NCI-H146 treated with DMSO at 0.1 percent for 48 hours (cell line): ENCODE measurements around the gene APBA2.

Experiments used
- DNase-seq: peaks from one replicate; lab custom pipeline; 2025; ENCODE audit not compliant: unreplicated experiment; lab: John Stamatoyannopoulos, UW

Gene APBA2

DNA sequence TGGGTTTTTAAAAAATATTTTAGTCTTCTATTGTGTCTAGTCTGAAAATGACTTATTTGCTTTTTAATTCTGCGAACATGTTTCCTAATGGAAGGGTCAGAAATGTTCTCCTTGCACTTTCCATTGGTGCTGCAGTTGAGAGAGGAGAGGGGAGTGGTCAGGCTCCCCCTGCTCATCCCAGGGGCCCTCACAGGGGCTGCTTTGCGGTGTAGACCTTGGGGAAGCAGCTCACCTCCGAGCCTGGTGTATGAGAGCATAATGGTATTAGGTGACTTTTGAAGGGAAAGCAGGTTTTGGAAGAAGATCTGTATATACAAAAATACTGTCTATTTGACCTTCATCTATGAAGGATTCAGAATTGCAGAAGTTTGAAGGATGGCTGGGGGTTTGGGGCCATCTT, 28.3 kb downstream of the APBA2 start:
- no peak for DNase-seq

DNA sequence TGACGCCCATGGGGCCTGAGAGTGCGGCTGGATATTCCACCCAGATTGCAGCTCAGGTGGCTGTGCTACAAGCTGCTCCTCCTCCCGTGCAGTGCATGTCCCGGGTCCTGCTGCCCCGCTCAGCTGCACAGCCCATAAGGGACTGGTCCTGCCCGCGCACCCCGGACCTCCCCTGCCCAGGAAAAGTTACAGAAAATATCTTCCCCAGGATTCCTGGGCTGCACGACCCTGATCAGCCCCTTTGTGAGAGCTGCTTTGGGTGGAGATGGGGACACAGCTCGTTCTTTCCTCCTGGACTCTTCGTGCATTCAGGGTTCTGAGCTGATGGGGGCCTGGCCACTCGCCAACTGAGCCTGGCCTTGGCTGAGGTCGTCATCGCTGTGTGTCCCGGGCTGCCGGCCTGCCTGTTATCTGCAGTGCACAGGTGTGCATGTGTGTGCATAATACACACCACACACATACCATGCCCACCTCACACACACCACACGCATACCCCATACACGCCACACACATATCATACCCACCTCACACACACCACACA, 28.8 kb downstream of the APBA2 start:
- DNase-seq: no peak

- DNase-seq: no peak
Observed at GRCh38 chr15:28915041-28915810, 29.5 kb downstream of the APBA2 start.

DNA sequence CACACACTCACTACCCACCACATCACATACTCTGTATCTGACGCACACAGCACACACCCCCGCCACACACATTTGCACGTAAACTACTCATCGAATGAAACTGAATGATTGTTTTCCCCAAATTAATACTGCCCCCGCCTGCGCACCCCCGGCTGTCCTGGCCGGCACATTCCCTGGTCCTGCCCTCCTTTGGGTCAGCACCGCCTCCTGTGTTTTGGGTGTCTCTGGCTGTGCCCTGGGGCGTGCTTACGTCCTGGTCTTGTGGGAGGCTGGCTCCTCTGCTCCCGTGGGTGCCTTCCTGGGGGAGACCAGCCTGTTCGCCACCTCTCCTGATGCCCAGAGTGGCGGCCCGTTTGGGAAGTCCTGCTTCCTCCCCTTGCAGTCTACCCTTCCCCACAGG, 30.2 kb downstream of the APBA2 start:
- DNase-seq: no peak

DNA sequence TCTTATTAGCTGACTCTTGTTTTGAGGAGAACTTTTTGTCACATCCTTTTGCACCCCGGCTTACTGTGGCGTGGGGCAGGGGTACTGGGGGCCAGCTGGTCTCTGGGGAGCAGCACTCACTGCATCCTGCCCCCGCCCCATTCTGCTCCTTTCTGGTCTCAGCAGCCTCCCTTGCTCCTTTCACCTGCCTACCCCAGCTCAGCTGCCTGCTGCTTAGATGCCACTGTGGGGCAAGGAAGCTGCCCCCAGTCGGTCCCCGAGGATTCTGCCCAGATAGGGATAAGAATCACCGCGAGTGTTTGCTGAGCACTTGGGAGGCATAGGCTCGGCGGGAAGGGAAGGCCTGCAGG, 32.0 kb downstream of the APBA2 start:
- no peak for DNase-seq

- no peak for DNase-seq
Observed at GRCh38 chr15:28918141-28918983, 32.6 kb downstream of the APBA2 start.

GRCh38 chr15:28919201-28919635, 33.4 kb downstream of the APBA2 start:
- no peak for DNase-seq

DNA sequence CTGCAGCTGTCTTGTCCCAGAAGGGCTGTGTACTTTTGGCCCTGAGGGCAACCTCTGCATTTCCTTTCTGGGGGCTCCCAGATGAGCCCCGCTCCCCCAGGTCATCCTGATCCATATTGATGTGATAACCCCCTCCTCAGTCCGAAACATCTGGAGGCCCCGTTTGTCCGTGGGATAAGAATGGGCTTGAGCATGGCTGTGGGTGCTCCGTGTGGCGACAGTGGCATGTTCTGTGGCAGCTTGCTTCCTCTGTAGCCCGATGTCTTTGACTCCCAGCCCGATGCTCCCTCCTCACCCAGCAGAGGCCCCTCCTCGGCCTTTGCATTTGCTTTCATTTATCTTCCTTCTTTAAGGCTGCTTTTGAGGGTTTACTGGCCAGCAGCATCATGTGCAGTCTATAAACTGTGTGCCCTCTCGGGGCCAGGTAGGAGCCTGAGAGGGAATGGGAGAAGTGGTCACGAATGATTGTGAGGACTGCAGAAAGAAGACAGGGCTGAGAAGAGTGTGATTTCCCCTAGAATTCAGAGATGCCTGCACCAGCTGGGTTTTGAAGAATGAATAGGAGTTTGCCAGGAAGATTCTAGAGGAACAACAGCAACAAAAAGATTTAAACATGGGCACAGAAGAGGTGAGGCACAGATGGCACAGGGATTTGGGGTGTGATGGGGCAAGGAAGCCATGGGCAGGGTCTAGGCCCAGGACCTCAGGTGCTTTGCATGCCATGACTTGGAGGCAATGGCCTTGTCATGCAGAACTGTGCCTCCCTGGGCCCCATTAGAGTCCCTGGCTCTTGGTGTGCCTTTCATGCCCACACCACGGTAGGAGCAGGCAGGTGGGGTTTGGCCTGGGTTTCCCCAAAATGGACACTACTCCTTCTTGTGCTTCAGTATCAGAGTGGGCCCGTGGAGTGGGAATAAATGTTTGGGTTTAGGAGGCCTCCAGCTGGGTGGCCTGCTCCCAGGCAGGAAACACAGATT, 34.2 kb downstream of the APBA2 start:
- DNase-seq: no peak

DNA sequence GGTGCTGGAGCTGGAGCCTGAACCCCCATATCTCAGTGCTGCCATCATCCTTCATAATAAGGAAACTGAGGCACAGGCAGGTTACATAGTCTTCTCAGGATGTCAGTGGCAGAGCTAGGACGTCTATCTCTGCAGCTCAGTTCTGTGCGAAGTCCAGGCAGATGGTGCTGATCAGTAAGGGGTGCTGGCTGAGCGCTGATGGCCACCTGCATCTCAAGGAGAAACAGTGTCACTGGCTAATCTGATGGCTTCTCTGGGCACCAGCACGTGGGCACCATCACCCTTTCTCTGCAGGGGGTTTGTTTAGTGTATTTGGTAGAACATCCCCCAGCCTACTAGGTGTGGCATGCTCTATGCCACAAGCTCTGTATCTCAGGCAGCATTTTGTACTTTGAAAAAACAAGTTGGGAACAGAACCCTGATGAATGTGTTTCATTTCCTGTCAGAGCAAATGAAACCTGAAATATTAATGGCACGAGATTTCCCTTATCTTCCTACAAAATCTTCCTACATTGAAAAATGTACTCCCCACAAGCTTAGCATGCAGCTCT, 35.1 kb downstream of the APBA2 start:
- no peak for DNase-seq

GRCh38 chr15:28921336-28921735, 35.6 kb downstream of the APBA2 start:
- DNase-seq: no peak

GRCh38 chr15:28921919-28922706, 36.3 kb downstream of the APBA2 start:
- DNase-seq: no peak

DNA sequence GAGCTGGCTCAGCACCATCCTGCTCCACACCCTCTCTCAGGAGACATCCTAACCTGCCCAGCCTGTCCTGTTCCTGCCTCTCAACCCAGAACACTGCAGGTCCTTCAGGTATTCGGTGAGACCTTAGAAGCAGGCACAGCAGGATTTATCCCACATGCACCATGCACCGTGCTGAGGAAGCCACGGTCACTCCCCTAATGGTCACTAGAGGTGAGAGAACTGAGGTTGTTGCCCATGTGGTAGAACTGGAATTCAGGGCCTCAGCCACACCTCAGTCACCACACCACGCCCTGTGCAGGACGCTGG, 36.9 kb downstream of the APBA2 start:
- no peak for DNase-seq

GRCh38 chr15:28923726-28924280, 38.0 kb downstream of the APBA2 start:
- DNase-seq: no peak

DNA sequence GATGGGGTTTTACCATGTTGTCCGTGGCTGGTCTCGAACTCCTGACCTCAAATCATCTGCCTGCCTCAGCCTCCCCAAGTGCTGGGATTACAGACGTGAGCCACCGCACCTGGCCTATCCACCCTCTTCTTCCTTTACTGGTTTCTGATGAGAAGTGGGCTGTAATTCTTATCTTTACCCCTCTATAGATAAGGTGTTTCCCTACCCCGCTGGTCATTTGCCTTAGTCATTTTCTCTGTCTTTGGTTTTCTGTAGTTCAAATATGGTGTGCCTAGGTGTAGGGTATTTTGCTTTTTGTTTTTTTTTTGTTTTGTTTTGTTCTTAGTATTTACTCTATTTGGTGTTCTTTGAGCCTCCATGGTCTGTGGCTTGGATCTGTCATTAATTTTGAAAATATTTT, 41.3 kb downstream of the APBA2 start:
- DNase-seq: no peak

- no peak for DNase-seq
Observed at GRCh38 chr15:28929200-28929599, 43.4 kb downstream of the APBA2 start.

DNA sequence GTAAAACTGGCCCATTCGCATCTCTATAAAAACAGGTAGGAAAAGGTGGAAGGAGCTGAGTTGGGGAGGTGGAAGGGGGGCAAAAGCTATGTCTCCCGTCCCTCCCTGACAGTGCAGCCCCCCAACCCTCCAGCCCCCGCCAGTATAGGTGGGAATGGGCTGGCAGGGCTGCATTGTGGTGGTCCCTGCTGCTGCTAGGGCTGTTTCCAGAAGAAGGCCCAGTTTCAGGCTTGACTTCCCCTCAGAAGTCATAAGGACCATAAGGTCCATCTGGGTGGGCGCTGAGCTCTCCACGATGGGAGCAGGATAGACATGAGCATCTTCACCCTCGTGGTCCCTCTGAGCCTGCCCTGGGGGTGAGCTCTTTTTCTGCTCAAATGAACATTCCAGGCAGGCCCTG, 44.2 kb downstream of the APBA2 start:
- no peak for DNase-seq

- no peak for DNase-seq
Observed at GRCh38 chr15:28930476-28931291, 44.9 kb downstream of the APBA2 start.

- DNase-seq: no peak
Observed at GRCh38 chr15:28931828-28932227, 46.1 kb downstream of the APBA2 start.

DNA sequence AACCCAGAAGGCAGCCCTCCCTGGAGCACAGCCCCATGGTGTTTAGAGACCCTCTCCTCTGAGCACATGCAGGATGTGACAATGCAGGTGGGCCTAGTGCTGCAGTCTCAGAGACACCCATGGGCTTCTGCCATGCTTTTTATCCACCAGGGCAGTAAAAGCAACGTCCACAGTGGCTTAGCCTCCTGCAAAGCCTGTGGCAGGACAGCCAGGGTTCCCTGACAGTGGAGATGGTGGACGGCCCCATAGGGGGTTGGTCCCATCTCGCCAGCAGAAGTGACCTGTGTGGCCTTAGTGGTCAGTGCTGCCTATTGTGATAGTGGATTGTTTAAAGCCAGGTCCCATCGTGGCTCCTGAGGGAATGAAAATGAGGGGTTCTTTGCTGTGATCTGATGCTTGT, 46.6 kb downstream of the APBA2 start:
- DNase-seq: no peak
